ENCODE data around the gene ATP1B4. TPM values are rescaled to one million over a fixed set of nuclear protein-coding genes. Genes with fewer than 3 reads are reported as not detected.

ATP1B4 gene
- total and polyA plus RNA-seq, 9 of the 15 experiments (the other 6 are each of a cell fraction or from before 2014, with no cell fraction given), result 0.04 to 0.18 TPM; not detected in 7

- TF ChIP-seq KAT2B (IDR thresholded peaks at IDR 0.05; ENCODE audit: low read depth, low read length) (no peak), MCM7 (IDR thresholded peaks at IDR 0.05) (no peak), TCF7L2 (IDR thresholded peaks at IDR 0.05; ENCODE audit: low read depth, low read length) (no peak), FOXM1 (IDR thresholded peaks at IDR 0.05; ENCODE audit: low read depth) (no peak), FOXM1 (CRISPR knock-in tag; IDR thresholded peaks at IDR 0.05; ENCODE audit: low read depth) (no peak), NR3C1 (CRISPR knock-in tag; IDR thresholded peaks at IDR 0.05) (no peak), POLR2G (IDR thresholded peaks at IDR 0.05; ENCODE audit: low read depth, low read length) (no peak), RCOR1 (IDR thresholded peaks at IDR 0.05; ENCODE audit: borderline replicate concordance in 1 of 2, low read depth in 2 of 2, low read length in 2 of 2) (no peak), RBM17 (IDR thresholded peaks at IDR 0.05; ENCODE audit: borderline replicate concordance, low read depth, low read length) (no peak), BRD4 (IDR thresholded peaks at IDR 0.05) (no peak), YBX1 (IDR thresholded peaks at IDR 0.05) (no peak)
Measured at GRCh38 chrX:120361764-120362305, at the start of gene ATP1B4 (continued).

GRCh38 chrX:120315776-120316175, 46.1 kb upstream of the ATP1B4 start:
- no peak overlapping the region for H3K4me2 ChIP-seq (ENCODE audit: insufficient read depth, low read length)
- intact Hi-C loops (cut with micrococcal nuclease), result no loop called here
- ChIA-PET CTCF (ENCODE audit: low intra/inter-chr PET ratio) (no interaction called here), POLR2A (no interaction called here)
- H3K4me1 ChIP-seq (replicated peaks in 1 of 2; ENCODE audit: control insufficient read depth in 2 of 2, insufficient read depth in 2 of 2, low read length in 2 of 2), result peaks cover 0 to 5% of the 10 kb centered on the region in 2 experiments; a peak in 1 of 5 replicates
- no peak overlapping the region for H3K9ac ChIP-seq (ENCODE audit: insufficient read depth in 1 of 2, low read depth in 2 of 2, low read length in 2 of 2)
- no TSS peak for BruUV-seq (replicated peaks)
- TF ChIP-seq CGGBP1 (CRISPR knock-in tag; IDR thresholded peaks at IDR 0.05) (no peak), FOXO4 (CRISPR knock-in tag; IDR thresholded peaks at IDR 0.05) (no peak), ZNF57 (CRISPR knock-in tag; IDR thresholded peaks at IDR 0.05) (no peak)
- H3K27me3 ChIP-seq (ENCODE audit: control insufficient read depth in 2 of 2, insufficient read depth in 2 of 2, low read length in 2 of 2), result peaks cover 3 to 5% of the 10 kb centered on the region in 2 experiments; a peak in 2 of 5 replicates
- H3K4me3 ChIP-seq, result no peak overlapping the region
- WGBS (ENCODE audit: insufficient coverage, low coverage, missing lambda C conversion rate), result 0% methylated on average over 3 of the region's 4 CpGs
- H2AFZ ChIP-seq (ENCODE audit: low read depth, low read length), result no peak overlapping the region
- H3K9me1 ChIP-seq (ENCODE audit: control insufficient read depth, insufficient read depth, low read length), result no peaks in the 10 kb centered on the region
- FAIRE-seq, result no peak
- no peaks in the 10 kb centered on the region for H3K36me3 ChIP-seq (ENCODE audit: control insufficient read depth, insufficient read depth, low read length)
- DNase-seq (ENCODE audit: extremely low read depth in 1 of 4, low spot score in 3 of 4), result no peak
- H3K79me2 ChIP-seq (ENCODE audit: control insufficient read depth, insufficient read depth, low read length), result no peaks in the 10 kb centered on the region
- H4K20me1 ChIP-seq (replicated peaks; ENCODE audit: control insufficient read depth, insufficient read depth, low read length), result no peaks in the 10 kb centered on the region
- in situ Hi-C loops (cut with MboI), result no loop called here
- H3K9me3 ChIP-seq (replicated peaks; ENCODE audit: control insufficient read depth, insufficient read depth, low read depth, low read length), result no peaks in the 10 kb centered on the region
- no peak overlapping the region for H3K27ac ChIP-seq (ENCODE audit: extremely low read depth, low read depth, low read length)
- no peak for ATAC-seq
